Colonic mucosa (tissue), 4 donors: ENCODE measurements around the gene SBK3. TPM values are rescaled to one million over a fixed set of nuclear protein-coding genes. Genes with fewer than 3 reads are reported as not detected.
"Not testable (repeated sequence)": the region's sequence is repeated elsewhere in the genome, so short reads cannot be mapped to it uniquely, and the experiment has no call there.

Experiments
- DNase-seq: peaks from one replicate; pipeline ENCODE4 v3.0.0-alpha.2; 2020
- H3K27ac ChIP-seq: fragments of 200-600 bp; one replicate; pipeline ENCODE4 v1.8.0; 2021
- H3K27me3 ChIP-seq: fragments of 200-600 bp; one replicate; pipeline ENCODE4 v1.8.0; 2021
- H3K36me3 ChIP-seq: fragments of 200-600 bp; one replicate; pipeline ENCODE4 v1.8.0; 2021
- H3K4me1 ChIP-seq: fragments of 200-600 bp; one replicate; pipeline ENCODE4 v1.8.0; 2021; ENCODE audit warnings: mild to moderate bottlenecking
- H3K4me3 ChIP-seq: fragments of 200-600 bp; one replicate; pipeline ENCODE4 v1.8.0; 2021
- H3K9ac ChIP-seq, 2 donors: one replicate each; pipeline ENCODE4 v1.7.0; 2013; ENCODE audit warnings: control low read depth in 2 of 2, low read depth in 2 of 2, low read length in 2 of 2
- H3K9me3 ChIP-seq: fragments of 200-600 bp; one replicate; pipeline ENCODE4 v1.8.0; 2021
- CTCF ChIP-seq: fragments of 200-600 bp; IDR thresholded peaks from one replicate; pipeline ENCODE4 v1.8.0; 2022; ENCODE audit warnings: antibody characterized with exemption, mild to moderate bottlenecking
- intact Hi-C: fragments of 100-400 bp; cut with DNase I; formaldehyde crosslinking; loops from one replicate; pipeline ENCODE4 v1.14.1; 2022
- total RNA-seq, 2 donors: library from RNA; stranded (reverse); fragmentation: NEBNext Ultra II Directional in 1 of 2; extraction: Animal tissue kit (Norgen Biotek cat#: 25700) in 1 of 2; gene quantifications; one replicate each; pipeline ENCODE4 v1.2.1, GENCODE V29; 2021
- donor health status: healthy.
- donor health status: DM: no; HTN: no; CAD: no.
- donor health status: DM: no; HTN: no; CAD: no.

SBK3 gene
- total RNA-seq, 2 donors from 2014 or later: not detected

GRCh38 chr19:55537741-55538111, 7.6 kb downstream of the SBK3 start:
- no peak for DNase-seq
- no peak overlapping the region for H3K27ac ChIP-seq
- H3K27me3 ChIP-seq: no peaks in the 10 kb centered on the region
- no peak overlapping the region for H3K9ac ChIP-seq
- no peaks in the 10 kb centered on the region for H3K36me3 ChIP-seq
- no peak overlapping the region for H3K4me3 ChIP-seq
- H3K4me1 ChIP-seq: no peaks in the 10 kb centered on the region
- no peaks in the 10 kb centered on the region for H3K9me3 ChIP-seq
- intact Hi-C loops: no loop called here
- TF ChIP-seq CTCF: no peak

GRCh38 chr19:55536951-55537740, 8.2 kb downstream of the SBK3 start, which contains the start of gene SBK2:
Gene SBK2 (minus strand): TSS chr19:55537133. CDS start chr19:55536294, 839 bp downstream.
- Histone ChIP-seq H3K9me3 (no peaks in the 10 kb centered on the region), H3K27me3 (no peaks in the 10 kb centered on the region), H3K4me1 (no peaks in the 10 kb centered on the region), H3K4me3 (no peak within 1 kb of the TSS), H3K36me3 (no peaks in the 10 kb centered on the region), H3K9ac (no peak within 1 kb of the TSS), H3K27ac (no peak within 1 kb of the TSS)
- intact Hi-C loops: no loop called here
- DNase-seq: no peak
- no peak for TF ChIP-seq CTCF

GRCh38 chr19:55536366-55536765, 9.0 kb downstream of the SBK3 start:
- no peak for DNase-seq
- TF ChIP-seq CTCF: no peak
- Histone ChIP-seq H3K4me3 (no peak overlapping the region), H3K9me3 (no peaks in the 10 kb centered on the region), H3K4me1 (no peaks in the 10 kb centered on the region), H3K9ac (no peak overlapping the region), H3K27me3 (no peaks in the 10 kb centered on the region), H3K36me3 (no peaks in the 10 kb centered on the region), H3K27ac (no peak overlapping the region)
- intact Hi-C loops: no loop called here

GRCh38 chr19:55535965-55536350, 9.4 kb downstream of the SBK3 start:
- Histone ChIP-seq H3K4me3 (no peak overlapping the region), H3K27me3 (no peaks in the 10 kb centered on the region), H3K36me3 (no peaks in the 10 kb centered on the region), H3K27ac (no peak overlapping the region), H3K9me3 (no peaks in the 10 kb centered on the region), H3K4me1 (no peaks in the 10 kb centered on the region), H3K9ac (no peak overlapping the region)
- DNase-seq: no peak
- TF ChIP-seq CTCF: no peak
- intact Hi-C loops: no loop called here

- Histone ChIP-seq H3K4me1 (no peaks in the 10 kb centered on the region), H3K27me3 (no peaks in the 10 kb centered on the region), H3K36me3 (no peaks in the 10 kb centered on the region), H3K4me3 (no peak overlapping the region), H3K9me3 (no peaks in the 10 kb centered on the region), H3K27ac (no peak overlapping the region), H3K9ac (no peak overlapping the region)
- no peak for TF ChIP-seq CTCF
- DNase-seq: no peak
- intact Hi-C loops: no loop called here
Measured at GRCh38 chr19:55535173-55535964, 10.0 kb downstream of the SBK3 start.

- intact Hi-C loops, H3K9me3 ChIP-seq, H3K4me1 ChIP-seq, H3K9ac ChIP-seq, H3K27me3 ChIP-seq, H3K4me3 ChIP-seq, H3K36me3 ChIP-seq, H3K27ac ChIP-seq, DNase-seq: not testable (repeated sequence)
Measured at GRCh38 chr19:55534280-55534679, 11.1 kb downstream of the SBK3 start.
